H1 (cell line): ENCODE data around the gene ELANE. TPM values are rescaled to one million over a fixed set of nuclear protein-coding genes. Genes with fewer than 3 reads are reported as not detected.

ENCODE experiments used
- CTCF ChIA-PET: fragments of 300-600 bp; sonication (Branson Sonifier 250); formaldehyde crosslinking; loops from one replicate; lab custom pipeline; 2021; ENCODE audit not compliant: partially characterized antibody; lab: Charles Lee
- POLR2A ChIA-PET: fragments of 300-600 bp; sonication (Branson Sonifier 250); formaldehyde crosslinking; loops from one replicate; lab custom pipeline; 2021; ENCODE audit warnings: inconsistent platforms; ENCODE audit not compliant: partially characterized antibody; lab: Charles Lee
- DNase-seq, 2 experiments: peaks; one replicate each; pipeline versions ENCODE4 v3.0.0 to v3.0.0-alpha.2; 2010 to 2022; ENCODE audit warnings: low spot score in 2 of 2, low read depth in 1 of 2, mixed read lengths in 1 of 2
- FAIRE-seq: peaks from 2 replicates; lab custom pipeline; 2011; peaks lifted over from hg19 to GRCh38; lab: Jason Lieb, UNC
- H2AFZ ChIP-seq: 2 replicates; pipeline ENCODE4 v1.8.1; 2012; ENCODE audit warnings: low read length, inconsistent platforms
- H2AK5ac ChIP-seq: 2 replicates; pipeline ENCODE4 v1.6.1; 2013; ENCODE audit warnings: low read depth, low read length
- H2BK120ac ChIP-seq: replicated peaks from 2 replicates; pipeline ENCODE3; 2013; ENCODE audit warnings: low read depth, low read length, inconsistent platforms
- H2BK12ac ChIP-seq: 2 replicates; pipeline ENCODE4 v1.6.1; 2013; ENCODE audit warnings: low read depth, low read length
- H2BK15ac ChIP-seq: 2 replicates; pipeline ENCODE4 v1.6.1; 2013; ENCODE audit warnings: low read length
- H2BK20ac ChIP-seq: 2 replicates; pipeline ENCODE4 v1.6.1; 2013; ENCODE audit warnings: low read length
- H2BK5ac ChIP-seq: 2 replicates; pipeline ENCODE4 v1.6.1; 2013; ENCODE audit warnings: low read depth, low read length
- H3K14ac ChIP-seq: 2 replicates; pipeline ENCODE4 v1.6.1; 2013; ENCODE audit warnings: inconsistent platforms; ENCODE audit not compliant: insufficient read length
- H3K18ac ChIP-seq: 2 replicates; pipeline ENCODE4 v1.6.1; 2013; ENCODE audit warnings: low read length; ENCODE audit errors: extremely low read depth
- H3K23ac ChIP-seq: 2 replicates; pipeline ENCODE4 v1.6.1; 2013; ENCODE audit warnings: inconsistent platforms; ENCODE audit not compliant: insufficient read length
- H3K23me2 ChIP-seq: 2 replicates; pipeline ENCODE4 v1.6.1; 2013; ENCODE audit warnings: low read depth, low read length
- H3K27ac ChIP-seq: 2 replicates; pipeline ENCODE4 v1.6.1; 2011; ENCODE audit warnings: low read depth, low read length, inconsistent platforms
- H3K27me3 ChIP-seq, 4 experiments: replicated peaks in 1 of 4; 1 replicate in 1 of 4; 2 replicates in 3 of 4; pipeline versions ENCODE4 v1.6.1 to v1.8.1; 2011 to 2013; ENCODE audit warnings: low read length in 3 of 4, mild to moderate bottlenecking in 3 of 4, inconsistent platforms in 2 of 4, mixed read lengths in 2 of 4, moderate library complexity in 1 of 4; ENCODE audit not compliant: control insufficient read depth in 3 of 4, insufficient read depth in 3 of 4; ENCODE audit errors: extremely low read depth in 1 of 4
- H3K36me3 ChIP-seq, 4 experiments: 2 replicates each; pipeline versions ENCODE4 v1.6.1 to v1.8.1; 2011 to 2013; ENCODE audit warnings: mild to moderate bottlenecking in 4 of 4, low read length in 3 of 4, moderate library complexity in 2 of 4, control low read depth in 1 of 4, inconsistent platforms in 1 of 4; ENCODE audit not compliant: insufficient read depth in 4 of 4, control insufficient read depth in 2 of 4
- H3K4ac ChIP-seq: replicated peaks from 2 replicates; pipeline ENCODE3; 2013; ENCODE audit warnings: low read length, low read depth, mixed read lengths, inconsistent platforms; ENCODE audit not compliant: insufficient read length
- H3K4me1 ChIP-seq, 4 experiments: replicated peaks in 1 of 4; 1 replicate in 1 of 4; 2 replicates in 3 of 4; pipeline versions ENCODE4 v1.6.1 to v1.8.1; 2011 to 2013; ENCODE audit warnings: low read length in 3 of 4, inconsistent platforms in 2 of 4, mixed read lengths in 1 of 4; ENCODE audit not compliant: insufficient read depth in 4 of 4, control insufficient read depth in 3 of 4
- H3K4me2 ChIP-seq, 2 experiments: 2 replicates each; pipeline versions ENCODE4 v1.6.1 to v1.8.1; 2011 to 2013; ENCODE audit warnings: low read depth in 2 of 2, low read length in 2 of 2, control low read depth in 1 of 2, inconsistent platforms in 1 of 2, mild to moderate bottlenecking in 1 of 2; ENCODE audit not compliant: insufficient read depth in 1 of 2
- H3K4me3 ChIP-seq, 4 experiments: fragments of 200-600, 300-600 bp in 1 of 4; sonication (generic), shearing (Covaris generic), sonication (Bioruptor Twin) in 1 of 4; 2 replicates each; pipeline versions ENCODE4 v1.5.1 to v1.8.1; 2011 to 2016; ENCODE audit warnings: low read length in 4 of 4, low read depth in 3 of 4, control low read depth in 2 of 4, inconsistent platforms in 2 of 4, mild to moderate bottlenecking in 2 of 4, mixed read lengths in 1 of 4, moderate library complexity in 1 of 4; ENCODE audit not compliant: insufficient read depth in 2 of 4; ENCODE audit errors: extremely low read depth in 1 of 4
- H3K56ac ChIP-seq: replicated peaks from 2 replicates; pipeline ENCODE3; 2013; ENCODE audit warnings: low read depth, mild to moderate bottlenecking, mixed read lengths, low read length, inconsistent platforms; ENCODE audit not compliant: insufficient read length
- H3K79me1 ChIP-seq: 2 replicates; pipeline ENCODE4 v1.6.1; 2013; ENCODE audit warnings: low read depth, low read length, control low read depth
- H3K79me2 ChIP-seq, 2 experiments: 2 replicates each; pipeline versions ENCODE4 v1.6.1 to v1.8.1; 2012 to 2013; ENCODE audit warnings: low read length in 2 of 2, mild to moderate bottlenecking in 2 of 2, inconsistent platforms in 1 of 2; ENCODE audit not compliant: insufficient read depth in 2 of 2, control insufficient read depth in 1 of 2
- H3K9ac ChIP-seq, 4 experiments: replicated peaks in 1 of 4; 1 replicate in 1 of 4; 2 replicates in 3 of 4; pipeline versions ENCODE4 v1.6.1 to v1.8.1; 2011 to 2013; ENCODE audit warnings: low read depth in 3 of 4, low read length in 3 of 4, control low read depth in 2 of 4, mild to moderate bottlenecking in 2 of 4, moderate library complexity in 2 of 4, inconsistent platforms in 1 of 4; ENCODE audit errors: extremely low read depth in 1 of 4
- H3K9me3 ChIP-seq, 2 experiments: 2 replicates each; pipeline versions ENCODE4 v1.6.1 to v1.8.1; 2012 to 2013; ENCODE audit warnings: mild to moderate bottlenecking in 2 of 2, moderate library complexity in 2 of 2, control low read depth in 1 of 2, inconsistent platforms in 1 of 2, low read depth in 1 of 2, low read length in 1 of 2, mixed read lengths in 1 of 2; ENCODE audit not compliant: insufficient read depth in 2 of 2
- H4K20me1 ChIP-seq, 2 experiments: replicated peaks in 1 of 2; 2 replicates each; pipeline versions ENCODE3 to v1.8.1; 2011 to 2013; ENCODE audit warnings: inconsistent platforms in 2 of 2, low read length in 2 of 2, mild to moderate bottlenecking in 1 of 2; ENCODE audit not compliant: insufficient read depth in 2 of 2, control insufficient read depth in 1 of 2
- H4K5ac ChIP-seq: 2 replicates; pipeline ENCODE4 v1.6.1; 2013; ENCODE audit warnings: low read length, low read depth, mixed read lengths, inconsistent platforms; ENCODE audit not compliant: insufficient read length
- H4K8ac ChIP-seq: 2 replicates; pipeline ENCODE4 v1.8.0; 2013; ENCODE audit warnings: mild to moderate bottlenecking, moderate library complexity, low read length, inconsistent platforms; ENCODE audit not compliant: insufficient read depth; ENCODE audit errors: extremely low read depth
- H4K91ac ChIP-seq: replicated peaks from 2 replicates; pipeline ENCODE3; 2013; ENCODE audit warnings: low read length, mixed read lengths, inconsistent platforms; ENCODE audit not compliant: insufficient read length
- BACH1 ChIP-seq: IDR thresholded peaks from 2 replicates; pipeline ENCODE4 v1.6.1; 2012; ENCODE audit warnings: low read length, improper control_type of control experiment
- CBX5 ChIP-seq: fragments of 300-800, 300-1000 bp; sonication (generic); IDR thresholded peaks from 2 replicates; pipeline ENCODE4 v1.7.1; 2016; ENCODE audit warnings: antibody characterized with exemption, low read length, low read depth
- CEBPB ChIP-seq: IDR thresholded peaks from 2 replicates; pipeline ENCODE4 v1.6.1; 2012; ENCODE audit warnings: low read depth, low read length
- EGR1 ChIP-seq: IDR thresholded peaks from 2 replicates; pipeline ENCODE4 v1.6.1; 2011; ENCODE audit warnings: low read depth, low read length, borderline replicate concordance
- KDM5A ChIP-seq: fragments of 200-600 bp; IDR thresholded peaks from 2 replicates; pipeline ENCODE4 v1.7.1; 2012; ENCODE audit warnings: mild to moderate bottlenecking, low read length, inconsistent platforms, mixed read lengths
- TAF1 ChIP-seq: IDR thresholded peaks from 2 replicates; pipeline ENCODE4 v1.6.1; 2011; ENCODE audit warnings: mild to moderate bottlenecking, low read depth, low read length
- WGBS, 2 experiments: shearing (Covaris generic) in 1 of 2; methylation state at CpG; one replicate each; pipeline versions ENCODE4 v1.1.6 to v1.1.7; 2013 to 2015; ENCODE audit warnings: low lambda C conversion rate in 2 of 2, mixed read lengths in 2 of 2, inconsistent platforms in 1 of 2, low coverage in 1 of 2, missing lambda C conversion rate in 1 of 2; ENCODE audit not compliant: insufficient replicate concordance in 2 of 2, insufficient coverage in 1 of 2, insufficient read length in 1 of 2; ENCODE audit errors: extremely low coverage in 1 of 2, missing lambda C conversion rate in 1 of 2; 5-methylcytosine and 5-hydroxymethylcytosine counted together
- polyA plus RNA-seq, 7 experiments: library from polyadenylated mRNA; depleted of rRNA in 3 of 7; stranded (reverse) in 5 of 7; unstranded in 2 of 7; fragments of >200 nt in 5 of 7; fragments of 200-250 nt in 2 of 7; gene quantifications; 1 replicate in 5 of 7; 2 replicates in 1 of 7; 4 replicates in 1 of 7; pipeline versions ENCODE4 v1.2.1 to v1.2.3, GENCODE V29; 2011 to 2013; ENCODE audit warnings: missing spikeins in 2 of 7, mixed read lengths in 2 of 7
- total RNA-seq: library from RNA; stranded (reverse); fragmentation: NEBNext Ultra II Directional; extraction: Animal tissue kit (Norgen Biotek cat#: 25700); gene quantifications from 2 replicates; pipeline ENCODE4 v1.2.1, GENCODE V29; 2021
- TF ChIP-seq, protein P1 (sequence below): IDR thresholded peaks from 2 replicates; pipeline ENCODE4 v1.6.1; 2012; ENCODE audit warnings: inconsistent platforms
- TF ChIP-seq, protein P2 (sequence below): IDR thresholded peaks from 2 replicates; pipeline ENCODE4 v1.6.1; 2012; ENCODE audit warnings: low read length, inconsistent platforms

ELANE gene
- total and polyA plus RNA-seq, 2 of the 8 experiments (the other 6 are each of a cell fraction or from before 2014, with no cell fraction given): not detected

DNA sequence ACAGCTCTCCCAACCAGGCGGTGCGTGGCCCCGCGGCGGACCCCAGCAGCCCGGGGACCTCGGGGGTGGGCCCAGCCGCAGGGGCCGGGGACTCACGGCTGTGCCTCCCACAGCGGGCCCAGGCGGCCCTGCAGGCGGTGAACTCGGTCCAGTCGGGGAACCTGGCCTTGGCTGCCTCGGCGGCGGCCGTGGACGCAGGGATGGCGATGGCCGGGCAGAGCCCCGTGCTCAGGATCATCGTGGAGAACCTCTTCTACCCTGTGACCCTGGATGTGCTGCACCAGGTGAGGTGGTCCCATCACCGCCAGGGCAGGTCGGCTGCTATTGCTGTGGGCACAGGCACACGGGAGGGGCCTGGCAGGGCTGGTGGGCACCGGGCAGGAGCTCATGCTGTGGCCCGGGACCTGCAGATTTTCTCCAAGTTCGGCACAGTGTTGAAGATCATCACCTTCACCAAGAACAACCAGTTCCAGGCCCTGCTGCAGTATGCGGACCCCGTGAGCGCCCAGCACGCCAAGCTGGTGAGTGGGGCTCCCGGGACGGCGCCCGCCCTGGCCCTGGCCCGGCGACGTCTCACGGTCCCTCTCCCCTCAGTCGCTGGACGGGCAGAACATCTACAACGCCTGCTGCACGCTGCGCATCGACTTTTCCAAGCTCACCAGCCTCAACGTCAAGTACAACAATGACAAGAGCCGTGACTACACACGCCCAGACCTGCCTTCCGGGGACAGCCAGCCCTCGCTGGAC is 47.5 kb upstream of the ELANE start:
- Histone ChIP-seq H2AFZ (no peak overlapping the region), H3K79me2 (peaks cover 45 to 77% of the 10 kb centered on the region in 2 experiments), H3K9ac (no peak overlapping the region), H4K5ac (no peak overlapping the region), H3K79me1 (peaks cover 18% of the 10 kb centered on the region), H4K20me1 (peaks cover 66 to 77% of the 10 kb centered on the region in 2 experiments), H2BK12ac (no peak overlapping the region), H3K14ac (no peak overlapping the region), H2BK120ac (no peak overlapping the region), H3K4me3 (no peak overlapping the region), H2BK5ac (no peak overlapping the region), H3K4me2 (no peak overlapping the region), H3K27ac (no peak overlapping the region), H3K18ac (no peak overlapping the region), H3K23me2 (no peaks in the 10 kb centered on the region; the same call in 1 of the 2 replicates), H3K4ac (no peak overlapping the region), H3K4me1 (peaks cover 0 to 19% (median 14%) of the 10 kb centered on the region in 4 experiments; a peak in 6 of 7 replicates), H3K23ac (no peak overlapping the region), H3K9me3 (no peaks in the 10 kb centered on the region), H3K56ac (peak overlapping the region; percentile 52), H4K8ac (peak overlapping the region; percentile 57), H3K27me3 (no peaks in the 10 kb centered on the region), H4K91ac (no peak overlapping the region), H2BK15ac (no peak overlapping the region), H2BK20ac (no peak overlapping the region), H2AK5ac (no peak overlapping the region), H3K36me3 (peaks cover 49 to 88% (median 79%) of the 10 kb centered on the region in 4 experiments)
- DNase-seq (no peak), FAIRE-seq (no peak)
- 95% methylated on average over 47 of the region's 53 CpGs; no CpG with 5 or more reads in 1 of the 2 experiments for WGBS, 2 experiments
- ChIA-PET POLR2A (interaction anchor here (1.0 to 16.9 kb wide), 13 partner anchors 8 to 176 kb away, joined by 3 to 277 read pairs (median 6); partner anchors contain the start of genes AZU1 and PLPPR3), CTCF (interaction anchor here (0.8 to 1.2 kb wide), 3 partner anchors 9 to 194 kb away, joined by 3 to 4 read pairs (median 3); no protein-coding TSS in a partner anchor)
- TF ChIP-seq KDM5A: no peak
- TF ChIP-seq CEBPB: no peak
- TF ChIP-seq, protein P1, sequence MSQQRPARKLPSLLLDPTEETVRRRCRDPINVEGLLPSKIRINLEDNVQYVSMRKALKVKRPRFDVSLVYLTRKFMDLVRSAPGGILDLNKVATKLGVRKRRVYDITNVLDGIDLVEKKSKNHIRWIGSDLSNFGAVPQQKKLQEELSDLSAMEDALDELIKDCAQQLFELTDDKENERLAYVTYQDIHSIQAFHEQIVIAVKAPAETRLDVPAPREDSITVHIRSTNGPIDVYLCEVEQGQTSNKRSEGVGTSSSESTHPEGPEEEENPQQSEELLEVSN: no peak
- TF ChIP-seq BACH1: no peak
- TF ChIP-seq EGR1: no peak
- TF ChIP-seq TAF1: no peak
- TF ChIP-seq CBX5: no peak
- TF ChIP-seq, protein P2, sequence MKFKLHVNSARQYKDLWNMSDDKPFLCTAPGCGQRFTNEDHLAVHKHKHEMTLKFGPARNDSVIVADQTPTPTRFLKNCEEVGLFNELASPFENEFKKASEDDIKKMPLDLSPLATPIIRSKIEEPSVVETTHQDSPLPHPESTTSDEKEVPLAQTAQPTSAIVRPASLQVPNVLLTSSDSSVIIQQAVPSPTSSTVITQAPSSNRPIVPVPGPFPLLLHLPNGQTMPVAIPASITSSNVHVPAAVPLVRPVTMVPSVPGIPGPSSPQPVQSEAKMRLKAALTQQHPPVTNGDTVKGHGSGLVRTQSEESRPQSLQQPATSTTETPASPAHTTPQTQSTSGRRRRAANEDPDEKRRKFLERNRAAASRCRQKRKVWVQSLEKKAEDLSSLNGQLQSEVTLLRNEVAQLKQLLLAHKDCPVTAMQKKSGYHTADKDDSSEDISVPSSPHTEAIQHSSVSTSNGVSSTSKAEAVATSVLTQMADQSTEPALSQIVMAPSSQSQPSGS: no peak
